Breast epithelium (tissue), 3 donors: ENCODE data around the gene CDC34.

ENCODE experiments used
- CTCF ChIP-seq, 3 donors: fragments of 450-650 bp; IDR thresholded peaks; one replicate each; pipeline ENCODE4 v1.5.1; 2016 to 2017; ENCODE audit warnings: antibody characterized with exemption in 3 of 3, mild to moderate bottlenecking in 3 of 3, moderate library complexity in 3 of 3
- POLR2A ChIP-seq: fragments of 450-650 bp; IDR thresholded peaks from one replicate; pipeline ENCODE4 v1.6.1; 2016; ENCODE audit warnings: antibody characterized with exemption, mild to moderate bottlenecking, moderate library complexity
- POLR2AphosphoS5 ChIP-seq, 3 donors: sonication (generic); formaldehyde crosslinking; IDR thresholded peaks; one replicate each; pipeline ENCODE4 v1.6.1; 2017; ENCODE audit warnings: antibody characterized with exemption in 3 of 3

GRCh38 chr19:579111-579841, 47.7 kb downstream of the CDC34 start:
- TF ChIP-seq CTCF (IDR thresholded peaks at IDR 0.05) (no peak), POLR2AphosphoS5 (IDR thresholded peaks at IDR 0.05) (no peak), POLR2A (no peak)
